GM19438 (cell line): Measurements from ENCODE around the gene PRAMEF25.
"Not testable (repeated sequence)": the region's sequence is repeated elsewhere in the genome, so short reads cannot be mapped to it uniquely, and the experiment has no call there.

ENCODE experiments used
- ATAC-seq: cut with Tn5 transposase; IDR thresholded peaks from one replicate; pipeline ENCODE4 v1.9.1; 2021; ENCODE audit warnings: low read depth; ENCODE audit not compliant: unreplicated experiment

The PRAMEF25 gene

DNA sequence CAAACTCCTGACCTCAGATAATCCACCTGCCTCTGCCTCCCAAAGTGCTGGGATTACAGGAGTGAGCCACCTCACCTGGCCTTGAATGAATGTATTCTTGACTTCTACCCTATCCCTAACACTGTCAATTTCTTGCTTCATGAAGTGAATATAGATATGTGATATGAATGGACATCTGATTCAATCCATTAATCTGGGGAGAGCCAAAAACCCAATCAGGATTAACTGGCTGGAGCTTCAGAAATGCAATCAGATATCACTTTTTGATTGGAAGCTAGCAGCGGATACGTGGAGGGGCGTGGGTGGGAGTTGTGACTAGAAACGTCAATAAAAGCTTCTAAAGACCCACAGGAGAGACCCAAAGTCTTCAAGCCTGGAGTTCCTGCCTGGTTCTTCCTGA lies at the start of gene PRAMEF25:
PRAMEF25 (plus strand) TSS at position 301 of the 400 bp plus-strand sequence. CDS start 2,920 bp downstream, outside the sequence.
- not testable (repeated sequence) for ATAC-seq

DNA sequence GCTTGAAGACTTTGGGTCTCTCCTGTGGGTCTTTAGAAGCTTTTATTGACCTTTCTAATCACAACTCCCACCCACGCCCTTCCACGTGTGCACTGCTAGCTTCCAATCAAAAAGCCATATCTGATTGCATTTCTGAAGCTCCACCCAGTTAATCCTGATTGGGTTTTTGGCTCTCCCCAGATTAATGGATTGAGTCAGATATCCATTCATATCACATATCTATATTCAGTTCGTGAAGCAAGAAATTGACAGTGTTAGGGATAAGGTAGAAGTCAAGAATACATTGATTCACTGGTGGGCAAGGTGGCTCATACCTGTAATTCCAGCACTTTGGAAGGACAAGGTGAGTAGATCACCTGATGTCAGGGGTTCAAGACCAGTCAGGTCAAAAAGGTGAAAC lies 14.1 kb upstream of the PRAMEF25 start, which contains the start of gene PRAMEF27:
PRAMEF27 (minus strand) TSS at position 101 of the 400 bp plus-strand sequence. CDS start 2,916 bp downstream, outside the sequence.
- not testable (repeated sequence) for ATAC-seq

DNA sequence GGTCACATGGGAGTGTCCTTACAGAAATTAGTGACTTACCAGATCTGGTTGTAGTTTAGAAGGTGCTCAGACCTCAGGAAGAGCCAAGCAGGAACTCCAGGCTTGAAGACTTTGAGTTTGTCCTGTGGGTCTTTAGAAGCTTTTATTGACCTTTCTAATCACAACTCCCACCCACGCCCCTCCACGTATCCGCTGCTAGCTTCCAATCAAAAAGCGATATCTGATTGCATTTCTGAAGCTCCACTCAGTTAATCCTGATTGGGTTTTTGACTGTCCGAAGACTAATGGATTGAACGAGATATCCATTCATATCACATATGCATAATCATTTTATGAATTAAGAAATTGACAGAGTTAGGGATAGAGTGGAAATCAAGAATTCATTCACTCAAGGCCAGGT lies 46.2 kb downstream of the PRAMEF25 start, which contains the start of gene HNRNPCL2:
HNRNPCL2 (minus strand) TSS at position 101 of the 400 bp plus-strand sequence. CDS start 454 bp downstream, outside the sequence.
- not testable (repeated sequence) for ATAC-seq
